K562 (cell line): ENCODE measurements around the gene CARD14. TPM values are rescaled to one million over a fixed set of nuclear protein-coding genes. Genes with fewer than 3 reads are reported as not detected.

ENCODE experiments used
- CCAR2 ChIP-seq: fragments of 200-400 bp; formaldehyde crosslinking; IDR thresholded peaks from 2 replicates; pipeline ENCODE4 v1.6.1; 2017; ENCODE audit warnings: mild to moderate bottlenecking, low read depth, low read length
- COPS2 ChIP-seq: fragments of 450-650 bp; conservative IDR thresholded peaks from 2 replicates; pipeline ENCODE4 v1.6.1; 2016; ENCODE audit warnings: mild to moderate bottlenecking, moderate library complexity
- DDX20 ChIP-seq: fragments of 450-650 bp; IDR thresholded peaks from 2 replicates; pipeline ENCODE4 v1.6.1; 2016; ENCODE audit warnings: missing genetic modification characterization, low read depth, mild to moderate bottlenecking, missing compliant biosample characterization, moderate library complexity
- DIDO1 ChIP-seq: fragments of 450-650 bp; IDR thresholded peaks from 2 replicates; pipeline ENCODE4 v1.6.1; 2016; ENCODE audit warnings: low read depth, missing biosample characterization, missing genetic modification characterization
- DLX4 ChIP-seq: fragments of 250-450 bp; sonication (Bioruptor Pico); IDR thresholded peaks from 2 replicates; pipeline ENCODE4 v1.6.1; 2021; ENCODE audit warnings: mild to moderate bottlenecking
- ESRRA ChIP-seq: fragments of 450-650 bp; IDR thresholded peaks from 2 replicates; pipeline ENCODE4 v1.6.1; 2014; ENCODE audit warnings: low read depth, mild to moderate bottlenecking, moderate library complexity, borderline replicate concordance
- FOXP4 ChIP-seq: sonication (generic); formaldehyde crosslinking; IDR thresholded peaks from 2 replicates; pipeline ENCODE4 v1.8.0; 2022; ENCODE audit warnings: mild to moderate bottlenecking, missing genetic modification reagents, borderline replicate concordance
- GTF2F1 ChIP-seq: IDR thresholded peaks from 2 replicates; pipeline ENCODE4 v1.6.1; 2011; ENCODE audit warnings: low read depth, low read length, improper control_type of control experiment
- KLF10 ChIP-seq: fragments of 250-450 bp; sonication (Bioruptor Pico); IDR thresholded peaks from 2 replicates; pipeline ENCODE4 v1.6.1; 2021; ENCODE audit warnings: matching md5 sums
- NCOA6 ChIP-seq: fragments of 450-650 bp; IDR thresholded peaks from 2 replicates; pipeline ENCODE4 v1.6.1; 2017; ENCODE audit warnings: mild to moderate bottlenecking
- NFE2L1 ChIP-seq: fragments of 450-650 bp; IDR thresholded peaks from 2 replicates; pipeline ENCODE4 v1.6.1; 2016; ENCODE audit warnings: missing genetic modification characterization, low read depth, mild to moderate bottlenecking, missing compliant biosample characterization, moderate library complexity, borderline replicate concordance
- SNIP1 ChIP-seq: fragments of 450-650 bp; IDR thresholded peaks from 2 replicates; pipeline ENCODE4 v1.7.1; 2017; ENCODE audit warnings: low read depth, mild to moderate bottlenecking
- SOX6 ChIP-seq: fragments of 450-650 bp; IDR thresholded peaks from 2 replicates; pipeline ENCODE4 v1.6.1; 2014; ENCODE audit warnings: mild to moderate bottlenecking
- TFAM ChIP-seq: fragments of 250-450 bp; sonication (Bioruptor Pico); conservative IDR thresholded peaks from 2 replicates; pipeline ENCODE4 v1.5.0; 2021; ENCODE audit warnings: mild to moderate bottlenecking, moderate library complexity
- YBX1 ChIP-seq: fragments of 450-650 bp; IDR thresholded peaks from 2 replicates; pipeline ENCODE4 v1.7.1; 2016; ENCODE audit warnings: mild to moderate bottlenecking
- ZFPM2 ChIP-seq: fragments of 250-450 bp; sonication (Bioruptor Pico); IDR thresholded peaks from 2 replicates; pipeline ENCODE4 v1.5.1; 2022; ENCODE audit warnings: mild to moderate bottlenecking
- ZNF133 ChIP-seq: fragments of 250-450 bp; sonication (Bioruptor Pico); IDR thresholded peaks from 2 replicates; pipeline ENCODE4 v1.4.0; 2020; ENCODE audit warnings: mild to moderate bottlenecking
- polyA plus RNA-seq, 8 experiments: library from polyadenylated mRNA; depleted of rRNA in 4 of 8; stranded (reverse) in 5 of 8; unstranded in 3 of 8; fragments of >200 nt; fragmentation: Nextera tagmentation in 2 of 8; fragmentation: Illumina TruSeq in 1 of 8; extraction: Ambion mirVana in 2 of 8; extraction: Trizol in 1 of 8; gene quantifications; 2 replicates each; pipeline versions ENCODE4 v1.2.1 to v1.2.3, GENCODE V29; 2011 to 2014; ENCODE audit warnings: inconsistent platforms in 1 of 8, missing spikeins in 1 of 8
- total RNA-seq, 7 experiments: library from RNA; depleted of rRNA in 6 of 7; stranded (reverse); fragments of >200 nt in 6 of 7; fragmentation: Illumina TruSeq in 2 of 7; extraction: Trizol in 2 of 7; gene quantifications; 2 replicates each; pipeline versions ENCODE4 v1.2.1 to v1.2.3, GENCODE V29; 2011 to 2021; ENCODE audit warnings: low replicate concordance in 1 of 7
- TF ChIP-seq, protein P1 (sequence below), 2 experiments: fragments of 450-650 bp; formaldehyde crosslinking in 1 of 2; IDR thresholded peaks; 2 replicates each; pipeline versions ENCODE4 v1.4.0 to v1.6.1; 2014 to 2020; ENCODE audit warnings: mild to moderate bottlenecking in 2 of 2, borderline replicate concordance in 1 of 2, low read depth in 1 of 2

Gene CARD14
- total and polyA plus RNA-seq, 9 of the 15 experiments (the other 6 are each of a cell fraction or from before 2014, with no cell fraction given), result not detected

- TF ChIP-seq, protein P1, sequence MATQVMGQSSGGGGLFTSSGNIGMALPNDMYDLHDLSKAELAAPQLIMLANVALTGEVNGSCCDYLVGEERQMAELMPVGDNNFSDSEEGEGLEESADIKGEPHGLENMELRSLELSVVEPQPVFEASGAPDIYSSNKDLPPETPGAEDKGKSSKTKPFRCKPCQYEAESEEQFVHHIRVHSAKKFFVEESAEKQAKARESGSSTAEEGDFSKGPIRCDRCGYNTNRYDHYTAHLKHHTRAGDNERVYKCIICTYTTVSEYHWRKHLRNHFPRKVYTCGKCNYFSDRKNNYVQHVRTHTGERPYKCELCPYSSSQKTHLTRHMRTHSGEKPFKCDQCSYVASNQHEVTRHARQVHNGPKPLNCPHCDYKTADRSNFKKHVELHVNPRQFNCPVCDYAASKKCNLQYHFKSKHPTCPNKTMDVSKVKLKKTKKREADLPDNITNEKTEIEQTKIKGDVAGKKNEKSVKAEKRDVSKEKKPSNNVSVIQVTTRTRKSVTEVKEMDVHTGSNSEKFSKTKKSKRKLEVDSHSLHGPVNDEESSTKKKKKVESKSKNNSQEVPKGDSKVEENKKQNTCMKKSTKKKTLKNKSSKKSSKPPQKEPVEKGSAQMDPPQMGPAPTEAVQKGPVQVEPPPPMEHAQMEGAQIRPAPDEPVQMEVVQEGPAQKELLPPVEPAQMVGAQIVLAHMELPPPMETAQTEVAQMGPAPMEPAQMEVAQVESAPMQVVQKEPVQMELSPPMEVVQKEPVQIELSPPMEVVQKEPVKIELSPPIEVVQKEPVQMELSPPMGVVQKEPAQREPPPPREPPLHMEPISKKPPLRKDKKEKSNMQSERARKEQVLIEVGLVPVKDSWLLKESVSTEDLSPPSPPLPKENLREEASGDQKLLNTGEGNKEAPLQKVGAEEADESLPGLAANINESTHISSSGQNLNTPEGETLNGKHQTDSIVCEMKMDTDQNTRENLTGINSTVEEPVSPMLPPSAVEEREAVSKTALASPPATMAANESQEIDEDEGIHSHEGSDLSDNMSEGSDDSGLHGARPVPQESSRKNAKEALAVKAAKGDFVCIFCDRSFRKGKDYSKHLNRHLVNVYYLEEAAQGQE (IDR thresholded peaks at IDR 0.05; ENCODE audit: borderline replicate concordance), result peak; percentile 30; the same call in 1 of the 2 replicates
- TF ChIP-seq, protein P1 (CRISPR knock-in tag; IDR thresholded peaks at IDR 0.05; ENCODE audit: low read depth), result no peak
- no peak for TF ChIP-seq DIDO1 (tag)
- no peak for TF ChIP-seq KLF10 (CRISPR knock-in tag)
- TF ChIP-seq FOXP4 (CRISPR knock-in tag), result no peak
- no peak for TF ChIP-seq YBX1
- peak; percentile 98 for TF ChIP-seq NCOA6
- no peak for TF ChIP-seq NFE2L1
- TF ChIP-seq DDX20 (tag), result no peak
- TF ChIP-seq GTF2F1, result no peak
- no peak for TF ChIP-seq DLX4 (CRISPR knock-in tag)
- no peak for TF ChIP-seq ZNF133
- no peak for TF ChIP-seq SNIP1
- TF ChIP-seq SOX6, result no peak; the same call in 1 of the 2 replicates
- no peak for TF ChIP-seq TFAM (CRISPR knock-in tag)
- no peak for TF ChIP-seq CCAR2
- TF ChIP-seq ZFPM2 (CRISPR knock-in tag), result no peak
- peak; percentile 62 for TF ChIP-seq ESRRA
- no peak for TF ChIP-seq COPS2
These were observed 22.6 kb upstream of the CARD14 start, which contains the start of gene EIF4A3 (continued) for GRCh38 chr17:80147035-80147822.
